Smooth muscle cell (in vitro differentiated cells): Measurements from ENCODE around the gene RANGRF. TPM values are rescaled to one million over a fixed set of nuclear protein-coding genes. Genes with fewer than 3 reads are reported as not detected.

Experiments
- DNase-seq: peaks from one replicate; lab custom pipeline; 2025; ENCODE audit not compliant: unreplicated experiment; lab: John Stamatoyannopoulos, UW
- H2AFZ ChIP-seq: fragments of 200-600 bp; sonication (generic); 2 replicates; pipeline ENCODE4 v1.6.0; 2016; ENCODE audit warnings: antibody characterized with exemption, low read depth, mild to moderate bottlenecking
- H3F3A ChIP-seq: fragments of 200-600 bp; sonication (generic); 2 replicates; pipeline ENCODE4 v1.6.0; 2017; ENCODE audit warnings: antibody characterized with exemption, low read depth
- H3K27ac ChIP-seq: fragments of 200-600 bp; sonication (generic); 2 replicates; pipeline ENCODE4 v1.5.1; 2016; ENCODE audit warnings: low read depth, mild to moderate bottlenecking
- H3K27me3 ChIP-seq: fragments of 200-600 bp; sonication (generic); 2 replicates; pipeline ENCODE4 v1.6.1; 2016; ENCODE audit warnings: low read depth, mild to moderate bottlenecking
- H3K36me3 ChIP-seq: fragments of 200-600 bp; sonication (generic); 2 replicates; pipeline ENCODE4 v1.5.1; 2016; ENCODE audit warnings: low read depth
- H3K4me1 ChIP-seq: fragments of 200-600 bp; sonication (generic); 2 replicates; pipeline ENCODE4 v1.5.1; 2016; ENCODE audit warnings: low read depth
- H3K4me2 ChIP-seq: fragments of 200-600 bp; sonication (generic); 2 replicates; pipeline ENCODE4 v1.6.0; 2016; ENCODE audit warnings: mild to moderate bottlenecking
- H3K4me3 ChIP-seq: fragments of 200-600 bp; sonication (generic); 2 replicates; pipeline ENCODE4 v1.5.1; 2016; ENCODE audit warnings: mild to moderate bottlenecking
- H3K79me2 ChIP-seq: fragments of 200-600 bp; sonication (generic); 2 replicates; pipeline ENCODE4 v1.6.0; 2016; ENCODE audit warnings: low read depth, mild to moderate bottlenecking
- H3K9ac ChIP-seq: fragments of 200-600 bp; sonication (generic); 2 replicates; pipeline ENCODE4 v1.6.0; 2016; ENCODE audit warnings: low read depth
- H3K9me3 ChIP-seq: fragments of 200-600 bp; sonication (generic); replicated peaks from 2 replicates; pipeline ENCODE4 v1.5.1; 2016; ENCODE audit warnings: low read depth
- H4K20me1 ChIP-seq: fragments of 200-600 bp; sonication (generic); 2 replicates; pipeline ENCODE4 v1.6.0; 2016; ENCODE audit warnings: low read depth
- CTCF ChIP-seq: fragments of 200-600 bp; sonication (generic); IDR thresholded peaks from 2 replicates; pipeline ENCODE4 v1.5.1; 2017; ENCODE audit warnings: borderline replicate concordance, mild to moderate bottlenecking, antibody characterized with exemption; ENCODE audit not compliant: insufficient read depth, poor library complexity, severe bottlenecking
- WGBS: methylation state at CpG from one replicate; pipeline ENCODE4 v1.1.7; 2016; ENCODE audit warnings: low lambda C conversion rate; 5-methylcytosine and 5-hydroxymethylcytosine counted together
- polyA plus RNA-seq: library from polyadenylated mRNA; unstranded; fragments of >200 nt; fragmentation: Nextera tagmentation; extraction: Ambion mirVana; gene quantifications from 2 replicates; pipeline ENCODE4 v1.2.1, GENCODE V29; 2016
- total RNA-seq: library from RNA; depleted of rRNA; stranded (reverse); fragments of >200 nt; gene quantifications from 2 replicates; pipeline ENCODE4 v1.2.3, GENCODE V29; 2014

RANGRF gene
- total and polyA plus RNA-seq, 2 experiments from 2014 or later, result 13.4 to 44.9 TPM

GRCh38 chr17:8289103-8289397, 580 bp downstream of the RANGRF start:
- Histone ChIP-seq H3K4me2 (peak overlapping the region; percentile 88), H3K79me2 (peaks cover 7% of the 10 kb centered on the region), H3K9me3 (no peaks in the 10 kb centered on the region), H4K20me1 (no peaks in the 10 kb centered on the region), H3K9ac (peak overlapping the region; percentile 84), H2AFZ (peak overlapping the region; percentile 96), H3K4me1 (peaks cover 4% of the 10 kb centered on the region), H3K4me3 (peak overlapping the region; percentile 88), H3F3A (no peaks in the 10 kb centered on the region), H3K27ac (peak overlapping the region; percentile 71), H3K36me3 (no peaks in the 10 kb centered on the region), H3K27me3 (no peaks in the 10 kb centered on the region)
- WGBS, result 6% methylated on average over 16 of the region's 17 CpGs
- TF ChIP-seq CTCF, result no peak
- no peak for DNase-seq

GRCh38 chr17:8290043-8290442, 1.6 kb downstream of the RANGRF start:
- no peak overlapping the region for H2AFZ ChIP-seq
- 65% methylated on average over 3 of the region's 3 CpGs for WGBS
- no peaks in the 10 kb centered on the region for H3F3A ChIP-seq
- DNase-seq, result no peak
- no peak overlapping the region for H3K27ac ChIP-seq
- no peaks in the 10 kb centered on the region for H3K27me3 ChIP-seq
- no peak overlapping the region for H3K4me2 ChIP-seq
- no peaks in the 10 kb centered on the region for H3K9me3 ChIP-seq
- H3K9ac ChIP-seq, result no peak overlapping the region
- no peaks in the 10 kb centered on the region for H4K20me1 ChIP-seq
- H3K4me1 ChIP-seq, result peaks cover 10% of the 10 kb centered on the region
- H3K79me2 ChIP-seq, result peaks cover 7% of the 10 kb centered on the region
- no peaks in the 10 kb centered on the region for H3K36me3 ChIP-seq
- no peak for TF ChIP-seq CTCF
- H3K4me3 ChIP-seq, result no peak overlapping the region

- 94% methylated on average over 5 of the region's 5 CpGs for WGBS
- H3K4me1 ChIP-seq, result peaks cover 11% of the 10 kb centered on the region
Measured at GRCh38 chr17:8292639-8293395, 4.3 kb downstream of the RANGRF start.

More at GRCh38 chr17:8292639-8293395, 4.3 kb downstream of the RANGRF start:
- H3K36me3 ChIP-seq, result no peaks in the 10 kb centered on the region
- DNase-seq, result no peak
- peaks cover 7% of the 10 kb centered on the region for H3K79me2 ChIP-seq
- no peak overlapping the region for H2AFZ ChIP-seq
- TF ChIP-seq CTCF, result no peak
- H3K9ac ChIP-seq, result no peak overlapping the region
- no peaks in the 10 kb centered on the region for H4K20me1 ChIP-seq
- H3K4me2 ChIP-seq, result no peak overlapping the region
- H3F3A ChIP-seq, result no peaks in the 10 kb centered on the region
- H3K4me3 ChIP-seq, result no peak overlapping the region
- no peak overlapping the region for H3K27ac ChIP-seq
- no peaks in the 10 kb centered on the region for H3K27me3 ChIP-seq
- H3K9me3 ChIP-seq, result no peaks in the 10 kb centered on the region
